ENCODE data around the gene INTS6L. TPM values are rescaled to one million over a fixed set of nuclear protein-coding genes. Genes with fewer than 3 reads are reported as not detected.
"Not testable (repeated sequence)": the region's sequence is repeated elsewhere in the genome, so short reads cannot be mapped to it uniquely, and the experiment has no call there.

The INTS6L gene
- total RNA-seq, 1 donor from 2014 or later = 14.7 TPM

DNA sequence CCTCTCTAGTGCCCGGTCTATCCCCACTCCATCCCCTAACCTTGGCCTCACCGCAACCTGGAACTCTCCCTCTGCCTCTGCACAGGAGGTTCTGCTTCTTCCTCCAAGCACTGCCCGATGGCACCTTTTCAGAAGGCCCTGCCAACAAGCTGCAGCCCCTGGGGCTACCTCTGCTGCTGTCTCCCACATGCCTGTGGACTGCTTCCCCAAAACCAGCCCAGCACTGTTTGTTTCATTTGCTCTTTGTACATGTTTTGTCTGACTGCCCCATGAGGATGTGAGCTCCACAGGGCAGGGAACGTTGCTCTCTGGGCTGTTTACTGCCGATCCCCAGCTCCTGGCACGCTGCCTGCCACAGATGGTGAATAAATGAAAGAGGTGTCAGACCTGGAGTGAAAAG, 85.4 kb downstream of the INTS6L start:
- DNase-seq = no peak

DNA sequence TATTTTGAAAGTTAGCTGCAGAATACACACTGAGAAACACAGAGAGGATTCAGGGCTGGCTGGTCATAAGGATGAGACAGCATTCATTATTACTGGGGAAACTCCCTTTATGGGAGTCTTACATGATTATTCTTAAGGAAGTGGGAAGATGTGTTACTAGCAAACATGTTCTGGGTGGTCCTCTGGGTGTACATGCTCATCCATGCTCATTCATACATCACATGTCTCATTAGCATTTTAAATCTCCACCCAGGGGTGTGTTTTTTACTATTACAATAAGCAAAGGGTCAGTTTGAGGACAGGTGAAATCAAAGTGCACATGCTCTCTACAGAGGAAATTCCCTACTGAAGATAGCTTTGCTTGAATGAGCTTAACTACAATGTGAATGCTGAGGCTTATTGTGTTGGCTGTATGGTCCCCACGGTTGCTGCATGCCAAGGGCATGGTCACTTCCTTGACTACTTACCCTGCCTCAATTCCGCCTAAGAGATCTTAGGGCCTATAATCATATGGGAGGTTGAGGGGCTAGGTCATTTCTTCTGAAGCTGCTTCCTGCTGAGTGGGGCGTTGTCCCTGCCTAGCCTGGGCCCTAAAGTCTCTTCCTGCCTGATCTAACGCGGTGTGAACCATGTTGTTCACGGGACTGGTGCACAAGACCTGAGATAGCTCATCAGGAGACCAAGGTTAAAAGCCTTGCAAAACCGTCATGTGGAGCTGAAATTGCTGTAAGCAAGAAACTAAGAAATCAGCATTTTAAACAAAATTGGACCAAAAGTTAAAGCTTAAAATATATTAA, 104.1 kb downstream of the INTS6L start:
- DNase-seq = not testable (repeated sequence)

DNA sequence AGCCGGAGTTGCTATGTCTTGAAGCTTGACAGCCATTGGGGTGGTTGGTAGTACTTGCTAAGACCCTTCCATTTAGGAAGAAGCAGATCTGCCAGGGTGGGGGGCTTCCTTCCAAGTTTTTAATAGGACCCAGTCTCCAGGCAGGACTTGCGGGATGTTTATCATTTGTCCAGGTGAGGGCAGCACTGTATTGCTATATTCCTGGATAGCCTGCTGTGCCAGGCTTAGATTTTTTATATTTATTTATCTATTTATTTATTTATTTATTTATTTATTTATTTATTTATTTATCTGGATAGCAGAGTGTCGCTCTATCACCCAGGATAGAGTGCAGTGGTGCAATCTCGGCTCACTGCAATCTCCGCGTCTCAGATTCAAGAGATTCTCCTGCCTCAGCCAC, 105.5 kb downstream of the INTS6L start:
- peak; percentile 19 for DNase-seq

DNA sequence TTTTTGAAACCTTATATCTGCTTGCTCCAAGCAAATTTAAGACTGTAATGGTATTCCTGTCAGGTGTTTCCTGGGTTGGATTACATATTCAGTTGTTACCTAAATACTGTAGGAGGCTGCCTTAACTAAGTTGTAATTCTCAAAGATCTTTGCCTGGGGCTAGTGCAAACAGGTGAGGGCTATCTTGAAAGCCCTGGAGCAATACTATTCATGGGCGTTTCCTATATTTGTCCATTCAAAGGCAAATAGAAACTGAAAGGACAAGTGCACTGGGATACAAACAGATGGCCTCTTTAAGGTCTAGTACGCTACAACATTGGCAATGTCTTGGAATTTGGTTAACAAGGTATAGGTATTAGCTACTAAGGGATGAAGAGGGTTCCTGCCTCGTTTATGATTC, 108.9 kb downstream of the INTS6L start:
- no peak for DNase-seq

Other genes with a start within 250 kb of the INTS6L start
- gene ETDC, start 211.2 kb upstream of the INTS6L start, total RNA-seq = not detected
- gene ZNF75D, start 176.6 kb upstream of the INTS6L start, total RNA-seq = 11.8 TPM
- 24.2 TPM for gene ZNF449, start 175.9 kb upstream of the INTS6L start, total RNA-seq
- 1.4 TPM for gene SMIM10L2A, start 98.7 kb upstream of the INTS6L start, total RNA-seq
- gene CT45A1, start 193.0 kb downstream of the INTS6L start, total RNA-seq = not detected
- not detected for gene CT45A3, start 247.5 kb downstream of the INTS6L start, total RNA-seq